ENCODE data around the gene JMJD8.

DNA sequence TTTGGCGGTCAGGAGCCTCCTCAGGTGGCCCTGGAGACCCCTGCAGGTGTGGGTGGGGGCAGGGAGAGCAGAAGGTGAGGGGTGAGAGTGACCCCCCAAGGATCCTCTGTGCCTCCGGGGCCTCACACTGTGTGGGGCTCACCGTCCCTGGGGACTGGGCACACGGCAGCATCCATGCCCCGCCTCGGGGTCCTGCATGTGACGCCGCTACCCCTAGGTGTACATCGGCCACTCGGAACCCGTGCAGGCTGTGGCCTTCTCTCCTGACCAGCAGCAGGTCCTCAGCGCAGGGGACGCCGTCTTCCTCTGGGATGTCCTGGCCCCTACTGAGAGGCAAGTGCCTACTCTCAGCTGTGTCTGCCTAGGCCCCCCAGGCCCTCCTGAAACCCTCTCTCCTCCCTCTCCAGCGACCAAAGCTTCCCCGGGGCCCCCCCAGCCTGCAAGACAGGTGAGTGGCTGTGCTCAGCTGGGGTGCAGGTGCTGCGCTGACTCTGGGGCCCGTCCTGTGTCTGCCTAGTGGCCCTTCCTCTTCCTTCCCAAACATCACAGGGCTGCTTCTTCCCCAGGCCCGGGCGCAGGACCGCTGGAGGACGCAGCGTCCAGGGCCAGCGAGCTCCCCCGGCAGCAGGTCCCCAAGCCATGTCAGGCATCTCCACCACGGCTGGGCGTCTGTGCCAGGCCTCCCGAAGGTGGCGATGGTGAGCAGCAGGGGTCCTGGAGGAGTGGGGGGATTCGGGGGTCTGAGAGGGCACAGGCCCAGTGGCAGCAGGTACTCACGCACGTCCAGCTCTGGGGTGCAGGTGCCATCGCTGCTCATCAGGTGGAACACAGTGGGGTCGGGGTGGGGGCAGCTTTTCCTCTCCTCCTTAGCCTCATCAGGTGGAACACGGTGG lies 25.2 kb downstream of the JMJD8 start:
- TF ChIP-seq, protein P1, sequence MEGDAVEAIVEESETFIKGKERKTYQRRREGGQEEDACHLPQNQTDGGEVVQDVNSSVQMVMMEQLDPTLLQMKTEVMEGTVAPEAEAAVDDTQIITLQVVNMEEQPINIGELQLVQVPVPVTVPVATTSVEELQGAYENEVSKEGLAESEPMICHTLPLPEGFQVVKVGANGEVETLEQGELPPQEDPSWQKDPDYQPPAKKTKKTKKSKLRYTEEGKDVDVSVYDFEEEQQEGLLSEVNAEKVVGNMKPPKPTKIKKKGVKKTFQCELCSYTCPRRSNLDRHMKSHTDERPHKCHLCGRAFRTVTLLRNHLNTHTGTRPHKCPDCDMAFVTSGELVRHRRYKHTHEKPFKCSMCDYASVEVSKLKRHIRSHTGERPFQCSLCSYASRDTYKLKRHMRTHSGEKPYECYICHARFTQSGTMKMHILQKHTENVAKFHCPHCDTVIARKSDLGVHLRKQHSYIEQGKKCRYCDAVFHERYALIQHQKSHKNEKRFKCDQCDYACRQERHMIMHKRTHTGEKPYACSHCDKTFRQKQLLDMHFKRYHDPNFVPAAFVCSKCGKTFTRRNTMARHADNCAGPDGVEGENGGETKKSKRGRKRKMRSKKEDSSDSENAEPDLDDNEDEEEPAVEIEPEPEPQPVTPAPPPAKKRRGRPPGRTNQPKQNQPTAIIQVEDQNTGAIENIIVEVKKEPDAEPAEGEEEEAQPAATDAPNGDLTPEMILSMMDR (IDR thresholded peaks at IDR 0.05), result no peak
- no peak for TF ChIP-seq POLR2AphosphoS5 (IDR thresholded peaks at IDR 0.05; ENCODE audit: insufficient read depth in 1 of 2, low read depth in 1 of 2)
- TF ChIP-seq POLR2A (IDR thresholded peaks at IDR 0.05), result no peak

All from vagina (tissue), 2 donors.